GM12892 (cell line): Measurements from ENCODE around the gene ELL2.

Experiments
- POLR2AphosphoS5 ChIP-seq: IDR thresholded peaks from 2 replicates; pipeline ENCODE4 v1.6.1; 2011; ENCODE audit warnings: low read depth, low read length, control low read depth
- TAF1 ChIP-seq: IDR thresholded peaks from 2 replicates; pipeline ENCODE4 v1.6.1; 2011; ENCODE audit warnings: low read depth, mild to moderate bottlenecking, control low read depth, low read length, borderline replicate concordance

- TF ChIP-seq TAF1 (no peak), POLR2AphosphoS5 (no peak)
Measured at GRCh38 chr5:95988094-95988493, 26.4 kb upstream of the ELL2 start.
